GM13976 (cell line): ENCODE results near the gene ABCB11.

Experiments used
- DNase-seq: peaks from one replicate; pipeline ENCODE4 v3.0.0; 2012; ENCODE audit warnings: low spot score
- CTCF ChIP-seq: IDR thresholded peaks from 2 replicates; pipeline ENCODE4 v1.5.1; 2012; ENCODE audit warnings: borderline replicate concordance, mild to moderate bottlenecking; ENCODE audit not compliant: insufficient read depth; ENCODE audit errors: extremely low read depth, missing control alignments, control extremely low read depth
- in situ Hi-C: fragments of 300-500 bp; cut with MboI; formaldehyde crosslinking; loops from one replicate; pipeline ENCODE4 v1.12.0; 2022; ENCODE audit warnings: low sequenced_read_pairs, mixed read lengths, inconsistent platforms; ENCODE audit not compliant: unreplicated experiment

ABCB11 gene

GRCh38 chr2:168910330-168910729 lies 120.8 kb downstream of the ABCB11 start:
- DNase-seq: no peak
- TF ChIP-seq CTCF: no peak

GRCh38 chr2:168907940-168908662 lies 123.0 kb downstream of the ABCB11 start:
- no peak for DNase-seq
- in situ Hi-C loops: loop anchor here (25.0 kb wide), 1 partner anchor 771 kb away; no protein-coding TSS in a partner anchor
- TF ChIP-seq CTCF: no peak

More at GRCh38 chr2:168910330-168910729, 120.8 kb downstream of the ABCB11 start:
- in situ Hi-C loops: loop anchor here (10.0 to 25.0 kb wide), 2 partner anchors 136 to 773 kb away; no protein-coding TSS in a partner anchor

GRCh38 chr2:168904358-168904757 lies 126.8 kb downstream of the ABCB11 start:
- in situ Hi-C loops: loop anchor here (25.0 kb wide), 1 partner anchor 767 kb away; no protein-coding TSS in a partner anchor
- no peak for TF ChIP-seq CTCF
- no peak for DNase-seq

DNA sequence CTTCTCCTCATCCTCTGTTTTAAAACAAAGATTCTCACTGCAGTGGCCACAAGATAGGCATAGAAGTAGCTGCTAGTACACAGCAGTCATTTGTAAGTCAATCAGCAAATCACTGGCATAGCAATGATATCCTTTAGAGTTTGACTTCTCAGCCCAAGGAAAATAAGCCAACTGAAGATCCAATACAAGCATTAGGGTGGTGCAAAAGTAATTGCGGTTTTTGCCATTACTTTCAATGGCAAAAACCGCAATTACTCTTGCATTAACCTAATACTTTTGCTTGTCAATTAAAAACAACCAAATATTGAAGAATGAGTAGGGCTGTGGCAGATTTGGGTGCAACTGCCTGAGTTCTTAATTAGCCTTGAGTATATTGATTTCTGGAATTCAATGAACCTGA lies 127.2 kb downstream of the ABCB11 start:
- no peak for DNase-seq
- in situ Hi-C loops: loop anchor here (25.0 kb wide), 1 partner anchor 767 kb away; no protein-coding TSS in a partner anchor
- no peak for TF ChIP-seq CTCF

- in situ Hi-C loops: loop anchor here (25.0 kb wide), 1 partner anchor 764 kb away; no protein-coding TSS in a partner anchor
- TF ChIP-seq CTCF: no peak
- no peak for DNase-seq
Measured at GRCh38 chr2:168901003-168901402, 130.1 kb downstream of the ABCB11 start, which contains the start of gene G6PC2. G6PC2 (plus strand) TSS chr2:168901291; CDS start chr2:168901332, 41 bp downstream.

- no peak for TF ChIP-seq CTCF
- in situ Hi-C loops: no loop called here
- DNase-seq: no peak
Measured at GRCh38 chr2:168897449-168897848, 133.7 kb downstream of the ABCB11 start.
